Trophoblast cell (in vitro differentiated cells and primary cell): ENCODE measurements around the gene SPANXN2.

ENCODE experiments used
- DNase-seq, 2 donors: peaks; one replicate each; pipeline ENCODE4 v3.0.0-alpha.2; 2016
- H2AFZ ChIP-seq: 2 replicates; pipeline ENCODE4 v1.6.1; 2013; ENCODE audit warnings: low read length, moderate library complexity, mild to moderate bottlenecking; ENCODE audit not compliant: insufficient read depth, poor library complexity
- H2AK5ac ChIP-seq: 2 replicates; pipeline ENCODE4 v1.6.1; 2013; ENCODE audit warnings: mild to moderate bottlenecking, low read length
- H2BK120ac ChIP-seq: 2 replicates; pipeline ENCODE4 v1.6.1; 2013; ENCODE audit warnings: low read length, mild to moderate bottlenecking, moderate library complexity; ENCODE audit not compliant: insufficient read depth, poor library complexity
- H2BK12ac ChIP-seq: 2 replicates; pipeline ENCODE4 v1.6.1; 2013; ENCODE audit warnings: mild to moderate bottlenecking, low read length, moderate library complexity
- H2BK5ac ChIP-seq: 2 replicates; pipeline ENCODE4 v1.6.1; 2013; ENCODE audit warnings: low read length, low read depth, moderate library complexity, mild to moderate bottlenecking; ENCODE audit not compliant: poor library complexity
- H3K14ac ChIP-seq: 2 replicates; pipeline ENCODE4 v1.6.1; 2013; ENCODE audit warnings: mild to moderate bottlenecking, low read length
- H3K18ac ChIP-seq: 2 replicates; pipeline ENCODE4 v1.6.1; 2013; ENCODE audit warnings: mild to moderate bottlenecking, low read length
- H3K23ac ChIP-seq: 2 replicates; pipeline ENCODE4 v1.6.1; 2013; ENCODE audit warnings: low read length
- H3K27ac ChIP-seq: 2 replicates; pipeline ENCODE4 v1.5.1; 2013; ENCODE audit warnings: low read depth, mild to moderate bottlenecking, inconsistent platforms, low read length, moderate library complexity
- H3K27me3 ChIP-seq: 2 replicates; pipeline ENCODE4 v1.6.1; 2013; ENCODE audit warnings: inconsistent platforms, mild to moderate bottlenecking, low read length, moderate library complexity; ENCODE audit not compliant: insufficient read depth
- H3K36me3 ChIP-seq, 2 experiments: 1 replicate in 1 of 2; 2 replicates in 1 of 2; pipeline ENCODE4 v1.6.1; 2013; ENCODE audit warnings: low read length in 2 of 2, mild to moderate bottlenecking in 2 of 2, moderate library complexity in 1 of 2; ENCODE audit not compliant: insufficient read depth in 2 of 2, control insufficient read depth in 1 of 2
- H3K4ac ChIP-seq: 2 replicates; pipeline ENCODE4 v1.6.1; 2013; ENCODE audit warnings: low read depth, mild to moderate bottlenecking, low read length, moderate library complexity
- H3K4me1 ChIP-seq, 2 experiments: 1 replicate in 1 of 2; 2 replicates in 1 of 2; pipeline ENCODE4 v1.6.1; 2013; ENCODE audit warnings: low read length in 2 of 2, mild to moderate bottlenecking in 2 of 2, moderate library complexity in 1 of 2; ENCODE audit not compliant: insufficient read depth in 2 of 2, control insufficient read depth in 1 of 2
- H3K4me2 ChIP-seq: 2 replicates; pipeline ENCODE4 v1.6.1; 2013; ENCODE audit warnings: inconsistent platforms, mild to moderate bottlenecking, low read length, moderate library complexity
- H3K4me3 ChIP-seq: 2 replicates; pipeline ENCODE4 v1.5.1; 2013; ENCODE audit warnings: mild to moderate bottlenecking, low read depth, low read length, inconsistent platforms
- H3K79me1 ChIP-seq: one replicate; pipeline ENCODE4 v1.6.1; 2013; ENCODE audit warnings: low read length
- H3K79me2 ChIP-seq: 2 replicates; pipeline ENCODE4 v1.6.1; 2013; ENCODE audit warnings: low read length, mild to moderate bottlenecking; ENCODE audit not compliant: control insufficient read depth, insufficient read depth, poor library complexity
- H3K9ac ChIP-seq: 2 replicates; pipeline ENCODE4 v1.6.1; 2013; ENCODE audit warnings: mild to moderate bottlenecking, low read length
- H3K9me3 ChIP-seq: 2 replicates; pipeline ENCODE4 v1.6.1; 2013; ENCODE audit warnings: low read depth, mild to moderate bottlenecking, control low read depth, inconsistent platforms, low read length; ENCODE audit not compliant: insufficient read depth
- H4K12ac ChIP-seq: 2 replicates; pipeline ENCODE4 v1.6.1; 2013; ENCODE audit warnings: low read depth, mild to moderate bottlenecking, low read length, moderate library complexity
- H4K8ac ChIP-seq: 2 replicates; pipeline ENCODE4 v1.6.1; 2013; ENCODE audit warnings: low read depth, mild to moderate bottlenecking, low read length, moderate library complexity
- H4K91ac ChIP-seq: one replicate; pipeline ENCODE4 v1.6.1; 2013; ENCODE audit warnings: low read depth, mild to moderate bottlenecking, low read length, moderate library complexity
- WGBS: extraction: QIAGEN DNeasy Blood & Tissue Kit; methylation state at CpG from one replicate; pipeline ENCODE4 v1.1.7; 2013; ENCODE audit warnings: missing lambda C conversion rate; ENCODE audit not compliant: insufficient read length, insufficient coverage; ENCODE audit errors: extremely low coverage; 5-methylcytosine and 5-hydroxymethylcytosine counted together

Gene SPANXN2

GRCh38 chrX:143701460-143701859 lies 19.1 kb downstream of the SPANXN2 start:
- no peak overlapping the region for H3K14ac ChIP-seq
- no peak overlapping the region for H3K23ac ChIP-seq
- no peaks in the 10 kb centered on the region for H3K36me3 ChIP-seq
- H3K18ac ChIP-seq: no peak overlapping the region
- DNase-seq: no peak
- no peak overlapping the region for H4K91ac ChIP-seq
- H2BK120ac ChIP-seq: no peak overlapping the region
- H4K12ac ChIP-seq: no peak overlapping the region
- no peak overlapping the region for H3K4ac ChIP-seq
- H4K8ac ChIP-seq: no peak overlapping the region
- no peak overlapping the region for H2BK12ac ChIP-seq
- no peaks in the 10 kb centered on the region for H3K27me3 ChIP-seq
- H3K4me2 ChIP-seq: no peak overlapping the region
- no peak overlapping the region for H2AK5ac ChIP-seq
- H3K9me3 ChIP-seq: no peaks in the 10 kb centered on the region
- H3K27ac ChIP-seq: no peak overlapping the region
- H2BK5ac ChIP-seq: no peak overlapping the region
- no peak overlapping the region for H3K9ac ChIP-seq
- H3K79me2 ChIP-seq: no peaks in the 10 kb centered on the region
- no peaks in the 10 kb centered on the region for H3K4me1 ChIP-seq
- WGBS: no CpG with 5 or more reads among the region's 4 CpGs
- H3K79me1 ChIP-seq: no peaks in the 10 kb centered on the region
- no peak overlapping the region for H2AFZ ChIP-seq
- no peak overlapping the region for H3K4me3 ChIP-seq

GRCh38 chrX:143694885-143695284 lies 25.7 kb downstream of the SPANXN2 start:
- H3K36me3 ChIP-seq: no peaks in the 10 kb centered on the region
- H3K79me2 ChIP-seq: no peaks in the 10 kb centered on the region
- DNase-seq: no peak
- no peak overlapping the region for H3K4ac ChIP-seq
- H3K4me1 ChIP-seq: no peaks in the 10 kb centered on the region
- H3K9ac ChIP-seq: no peak overlapping the region
- H3K4me2 ChIP-seq: no peak overlapping the region
- H4K8ac ChIP-seq: no peak overlapping the region
- H3K79me1 ChIP-seq: no peaks in the 10 kb centered on the region
- no peaks in the 10 kb centered on the region for H3K9me3 ChIP-seq
- H4K91ac ChIP-seq: no peak overlapping the region
- no CpG with 5 or more reads among the region's 1 CpG for WGBS
- H2BK120ac ChIP-seq: no peak overlapping the region
- no peak overlapping the region for H2AK5ac ChIP-seq
- H3K27ac ChIP-seq: no peak overlapping the region
- no peak overlapping the region for H2AFZ ChIP-seq
- H3K18ac ChIP-seq: no peak overlapping the region
- no peaks in the 10 kb centered on the region for H3K27me3 ChIP-seq
- H3K14ac ChIP-seq: no peak overlapping the region
- H2BK5ac ChIP-seq: no peak overlapping the region
- no peak overlapping the region for H3K4me3 ChIP-seq
- no peak overlapping the region for H2BK12ac ChIP-seq
- no peak overlapping the region for H3K23ac ChIP-seq
- no peak overlapping the region for H4K12ac ChIP-seq

- Histone ChIP-seq H3K18ac (no peak overlapping the region), H2BK120ac (no peak overlapping the region), H3K79me1 (no peaks in the 10 kb centered on the region), H3K23ac (no peak overlapping the region), H3K9me3 (no peaks in the 10 kb centered on the region), H3K36me3 (no peaks in the 10 kb centered on the region), H3K4me1 (no peaks in the 10 kb centered on the region), H3K9ac (no peak overlapping the region), H4K91ac (no peak overlapping the region), H2AFZ (no peak overlapping the region), H3K4me3 (no peak overlapping the region), H3K4ac (no peak overlapping the region), H4K8ac (no peak overlapping the region), H2AK5ac (no peak overlapping the region), H3K27me3 (no peaks in the 10 kb centered on the region), H3K79me2 (no peaks in the 10 kb centered on the region), H3K4me2 (no peak overlapping the region), H3K14ac (no peak overlapping the region), H2BK12ac (no peak overlapping the region), H4K12ac (no peak overlapping the region), H2BK5ac (no peak overlapping the region), H3K27ac (no peak overlapping the region)
- DNase-seq: no peak
- WGBS: no CpG with 5 or more reads among the region's 3 CpGs
Observed at GRCh38 chrX:143683486-143683885, 37.1 kb downstream of the SPANXN2 start.

GRCh38 chrX:143674926-143675325 lies 45.6 kb downstream of the SPANXN2 start:
- Histone ChIP-seq H3K18ac (no peak overlapping the region), H3K79me1 (no peaks in the 10 kb centered on the region), H3K23ac (no peak overlapping the region), H3K4me3 (no peak overlapping the region), H3K27ac (no peak overlapping the region), H4K91ac (no peak overlapping the region), H4K8ac (no peak overlapping the region), H2BK120ac (no peak overlapping the region), H3K9ac (no peak overlapping the region), H2AK5ac (no peak overlapping the region), H3K9me3 (no peaks in the 10 kb centered on the region), H2BK12ac (no peak overlapping the region), H2AFZ (no peak overlapping the region), H3K79me2 (no peaks in the 10 kb centered on the region), H3K14ac (no peak overlapping the region), H2BK5ac (no peak overlapping the region), H3K4me2 (no peak overlapping the region), H3K4me1 (no peaks in the 10 kb centered on the region), H3K4ac (no peak overlapping the region), H3K36me3 (no peaks in the 10 kb centered on the region), H3K27me3 (no peaks in the 10 kb centered on the region), H4K12ac (no peak overlapping the region)
- no peak for DNase-seq
- WGBS: no CpG with 5 or more reads among the region's 4 CpGs
